Measurements from ENCODE around the gene POM121C.
"Not testable (repeated sequence)": the region's sequence is repeated elsewhere in the genome, so short reads cannot be mapped to it uniquely, and the experiment has no call there.

POM121C gene

DNA sequence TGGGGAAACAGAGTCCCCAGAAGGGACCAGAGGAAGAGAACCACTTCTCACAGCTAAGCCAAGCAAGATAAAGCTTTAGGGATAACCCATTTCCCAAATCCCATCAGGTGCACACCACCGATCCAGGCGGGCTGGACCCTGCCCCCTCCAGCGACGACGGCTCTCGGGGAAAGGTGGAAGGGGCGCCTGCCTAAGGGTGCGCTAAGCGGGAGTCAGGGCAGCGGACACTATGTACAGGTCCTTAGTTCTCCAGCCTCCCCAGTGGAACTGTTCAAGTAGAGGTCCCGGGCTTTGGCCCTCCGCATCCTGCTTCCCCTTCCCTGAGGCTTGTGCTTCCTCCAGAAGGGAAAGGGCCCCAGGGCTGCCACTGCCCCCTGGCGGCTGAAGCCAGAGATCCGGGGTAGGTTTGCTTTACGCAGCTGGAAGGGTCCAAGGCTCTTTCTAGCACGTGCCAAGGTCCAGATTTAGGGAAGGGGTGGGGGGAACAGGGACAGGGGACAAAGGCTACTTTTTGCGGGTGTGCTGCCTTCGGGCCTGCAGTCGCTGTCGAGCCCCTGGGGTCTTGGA, 67.7 kb downstream of the POM121C start:
- DNase-seq (ENCODE audit: low read depth); in situ Hi-C loops (cut with HindIII; ENCODE audit: low sequenced_read_pairs); H3K4me3 ChIP-seq (ENCODE audit: low read depth, low read length): not testable (repeated sequence)

GRCh38 chr7:75416787-75417186, 69.3 kb downstream of the POM121C start:
- H3K4me3 ChIP-seq (ENCODE audit: low read depth, low read length); in situ Hi-C loops (cut with HindIII; ENCODE audit: low sequenced_read_pairs); DNase-seq (ENCODE audit: low read depth): not testable (repeated sequence)

GRCh38 chr7:75415829-75416373, 70.2 kb downstream of the POM121C start:
- in situ Hi-C loops (cut with HindIII; ENCODE audit: low sequenced_read_pairs); DNase-seq (ENCODE audit: low read depth); H3K4me3 ChIP-seq (ENCODE audit: low read depth, low read length): not testable (repeated sequence)

GRCh38 chr7:75415428-75415817, 70.7 kb downstream of the POM121C start:
- DNase-seq (ENCODE audit: low read depth); H3K4me3 ChIP-seq (ENCODE audit: low read depth, low read length); in situ Hi-C loops (cut with HindIII; ENCODE audit: low sequenced_read_pairs): not testable (repeated sequence)

GRCh38 chr7:75414708-75415427, 71.2 kb downstream of the POM121C start:
- DNase-seq (ENCODE audit: low read depth); in situ Hi-C loops (cut with HindIII; ENCODE audit: low sequenced_read_pairs): not testable (repeated sequence)

DNA sequence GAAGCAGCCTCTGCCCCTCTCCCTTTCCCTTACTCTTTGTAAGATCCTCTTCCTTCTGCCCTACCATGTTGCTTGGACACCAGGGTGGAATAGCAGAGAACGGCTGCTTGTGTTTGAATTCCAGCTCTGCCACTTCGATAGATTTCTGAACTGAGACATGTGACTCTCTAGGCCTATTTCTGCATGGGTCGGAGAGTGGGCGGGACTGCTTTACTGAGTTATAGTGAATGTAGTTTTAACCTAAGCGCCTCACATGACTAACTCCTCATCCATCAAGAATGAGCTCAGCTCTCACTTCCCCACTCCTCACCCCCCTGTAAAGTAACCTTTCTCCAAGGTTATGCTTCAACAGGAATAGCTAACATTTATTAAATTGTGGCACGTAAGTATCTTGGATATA, 71.9 kb downstream of the POM121C start:
- H3K4me3 ChIP-seq (ENCODE audit: low read depth, low read length); in situ Hi-C loops (cut with HindIII; ENCODE audit: low sequenced_read_pairs); DNase-seq (ENCODE audit: low read depth): not testable (repeated sequence)

More at GRCh38 chr7:75414708-75415427, 71.2 kb downstream of the POM121C start:
- H3K4me3 ChIP-seq (ENCODE audit: low read depth, low read length): not testable (repeated sequence)

GRCh38 chr7:75410823-75411173, 75.3 kb downstream of the POM121C start:
- DNase-seq (ENCODE audit: low read depth); in situ Hi-C loops (cut with HindIII; ENCODE audit: low sequenced_read_pairs); H3K4me3 ChIP-seq (ENCODE audit: low read depth, low read length): not testable (repeated sequence)

DNA sequence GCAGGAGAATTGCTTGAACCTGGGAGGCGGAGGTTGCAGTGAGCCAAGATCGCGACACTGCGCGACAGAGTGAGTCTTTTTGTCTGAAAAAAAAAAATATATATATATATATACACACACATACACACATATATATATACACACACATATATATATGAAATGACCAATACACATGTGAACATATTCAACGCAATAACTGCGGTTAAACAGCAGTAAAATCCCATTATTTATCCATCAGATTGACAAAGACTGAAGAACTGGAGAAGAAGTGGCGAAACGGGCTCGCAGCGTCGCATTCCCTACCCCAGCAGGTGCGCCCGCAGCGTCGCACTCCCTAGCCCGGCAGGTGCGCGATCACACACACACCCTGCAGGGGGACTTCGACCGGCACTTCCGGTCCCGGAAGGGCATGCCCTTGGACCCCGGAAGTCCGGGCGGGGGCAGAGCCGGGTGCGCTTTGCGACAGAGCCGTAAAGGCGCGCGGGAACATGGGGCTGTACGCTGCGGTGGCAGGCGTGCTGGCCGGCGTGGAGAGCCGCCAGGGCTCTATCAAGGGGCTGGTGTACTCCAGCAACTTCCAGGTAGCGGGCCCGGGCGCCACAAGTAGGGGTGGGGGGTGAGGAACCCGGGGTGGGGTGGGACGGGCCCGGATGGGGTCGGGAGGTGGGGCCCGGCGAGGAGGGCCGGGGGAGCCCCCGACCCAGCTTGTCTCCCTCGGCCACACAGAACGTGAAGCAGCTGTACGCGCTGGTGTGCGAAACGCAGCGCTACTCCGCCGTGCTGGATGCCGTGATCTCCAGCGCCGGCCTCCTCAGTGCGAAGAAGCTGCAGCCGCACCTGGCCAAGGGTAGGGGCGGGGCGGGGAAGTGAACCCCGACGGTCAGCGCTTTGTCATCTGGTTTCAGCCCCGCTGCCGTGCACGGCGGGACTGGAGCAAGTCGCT, 75.9 kb downstream of the POM121C start:
- not testable (repeated sequence) for DNase-seq (ENCODE audit: low read depth)
- peak overlapping the region; percentile 28 for H3K4me3 ChIP-seq (ENCODE audit: low read depth, low read length)

GRCh38 chr7:75404663-75405062, 81.4 kb downstream of the POM121C start:
- H3K4me3 ChIP-seq (ENCODE audit: low read depth, low read length); in situ Hi-C loops (cut with HindIII; ENCODE audit: low sequenced_read_pairs); DNase-seq (ENCODE audit: low read depth): not testable (repeated sequence)

More for the DNA sequence above, 75.9 kb downstream of the POM121C start:
- in situ Hi-C loops (cut with HindIII; ENCODE audit: low sequenced_read_pairs): not testable (repeated sequence)

DNA sequence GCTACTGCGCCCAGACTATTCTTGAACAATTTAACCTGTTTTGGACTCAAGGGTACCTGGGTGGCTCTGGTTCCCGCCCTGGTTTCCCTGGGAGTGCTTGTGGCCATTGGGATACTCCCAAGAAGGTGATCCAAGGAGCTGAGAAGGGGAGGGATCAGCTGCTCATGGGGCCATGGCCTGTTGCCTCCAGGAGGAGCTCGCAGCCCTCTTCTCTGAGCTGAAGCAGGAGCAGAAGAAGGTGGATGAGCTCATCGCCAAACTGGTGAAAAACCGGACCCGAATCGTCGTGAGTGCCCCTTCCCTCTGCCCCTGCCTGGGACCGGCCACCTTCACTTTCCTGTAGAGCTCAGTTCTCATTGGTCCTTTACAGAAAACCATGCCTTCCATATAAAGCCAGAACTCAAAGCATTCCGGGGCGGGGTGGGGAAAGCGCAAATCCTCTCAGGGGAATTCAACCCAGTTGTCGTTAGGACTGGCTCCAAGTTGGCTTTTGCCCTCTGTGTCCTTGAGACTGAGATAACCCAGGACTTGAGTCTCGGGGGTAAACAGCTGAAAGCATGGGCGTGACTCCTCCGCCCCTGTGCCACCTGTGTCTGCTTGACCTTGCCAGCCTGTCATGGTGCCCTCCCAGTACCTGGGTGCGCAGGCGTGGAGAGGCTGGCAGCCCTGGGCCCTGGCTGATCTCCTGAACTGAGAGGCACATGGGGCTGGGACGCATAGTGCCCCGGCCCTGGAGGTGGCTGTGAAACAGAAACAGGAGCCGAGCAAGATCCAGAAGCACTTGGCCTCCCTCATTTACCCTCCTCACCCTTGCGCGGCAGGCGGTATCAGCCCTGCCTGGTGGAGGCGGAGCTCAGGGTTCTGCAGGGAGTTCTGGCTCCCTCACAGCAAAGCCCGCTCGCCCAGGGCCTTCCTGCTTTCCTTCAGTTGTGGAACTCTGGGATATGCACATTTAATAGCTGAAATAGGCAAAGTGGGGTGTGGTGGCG, 82.3 kb downstream of the POM121C start:
- H3K4me3 ChIP-seq (ENCODE audit: low read depth, low read length); in situ Hi-C loops (cut with HindIII; ENCODE audit: low sequenced_read_pairs); DNase-seq (ENCODE audit: low read depth): not testable (repeated sequence)

- in situ Hi-C loops (cut with HindIII; ENCODE audit: low sequenced_read_pairs); H3K4me3 ChIP-seq (ENCODE audit: low read depth, low read length); DNase-seq (ENCODE audit: low read depth): not testable (repeated sequence)
Measured at GRCh38 chr7:75400575-75400974, 85.5 kb downstream of the POM121C start.

GRCh38 chr7:75398771-75399700, 87.1 kb downstream of the POM121C start:
- in situ Hi-C loops (cut with HindIII; ENCODE audit: low sequenced_read_pairs); DNase-seq (ENCODE audit: low read depth); H3K4me3 ChIP-seq (ENCODE audit: low read depth, low read length): not testable (repeated sequence)

DNA sequence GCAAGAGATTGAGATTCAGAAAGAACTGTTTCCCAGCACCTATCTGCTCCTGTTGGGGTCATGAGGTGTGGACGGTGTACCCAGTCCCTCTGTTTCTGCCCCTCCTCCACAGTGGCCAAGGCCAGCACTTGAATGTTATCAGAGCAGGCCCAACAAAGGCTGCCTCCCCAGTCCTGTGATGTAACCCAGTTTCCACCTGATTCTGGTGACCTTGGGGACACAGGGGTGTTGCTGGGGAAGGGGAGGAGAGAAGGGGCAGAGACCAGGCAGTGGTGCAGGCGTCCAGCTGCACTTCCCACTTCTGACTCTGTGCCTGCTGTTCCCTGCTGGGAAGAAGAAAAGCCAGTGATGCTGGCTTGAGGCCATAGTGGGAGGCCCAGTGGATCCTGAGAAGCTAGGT, 88.2 kb downstream of the POM121C start:
- H3K4me3 ChIP-seq (ENCODE audit: low read depth, low read length); in situ Hi-C loops (cut with HindIII; ENCODE audit: low sequenced_read_pairs); DNase-seq (ENCODE audit: low read depth): not testable (repeated sequence)

DNA sequence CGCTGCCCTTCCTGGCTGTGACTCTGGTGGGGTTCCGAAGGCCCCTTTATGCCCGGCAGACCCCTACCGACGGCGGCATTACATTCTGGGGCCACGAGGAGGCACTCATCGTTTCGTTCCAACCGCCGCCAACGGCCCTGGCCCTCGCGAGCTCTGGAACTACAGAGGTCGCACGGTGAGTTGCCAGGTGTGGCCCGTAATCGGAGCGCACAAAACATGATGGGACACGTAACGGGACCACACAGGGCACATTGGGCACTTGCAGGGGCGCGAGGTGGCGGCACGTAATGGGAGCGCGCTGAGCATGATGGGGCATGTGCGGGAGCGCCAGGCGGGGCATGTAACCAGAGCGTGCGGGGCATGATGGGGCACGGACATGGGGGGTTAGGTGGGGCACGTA, 90.8 kb downstream of the POM121C start, which contains the start of gene TRIM73:
TRIM73 (plus strand) TSS at position 301 of the 400 bp plus-strand sequence. CDS start 3,305 bp downstream, outside the sequence.
- DNase-seq (ENCODE audit: low read depth); H3K4me3 ChIP-seq (ENCODE audit: low read depth, low read length); in situ Hi-C loops (cut with HindIII; ENCODE audit: low sequenced_read_pairs): not testable (repeated sequence)

DNA sequence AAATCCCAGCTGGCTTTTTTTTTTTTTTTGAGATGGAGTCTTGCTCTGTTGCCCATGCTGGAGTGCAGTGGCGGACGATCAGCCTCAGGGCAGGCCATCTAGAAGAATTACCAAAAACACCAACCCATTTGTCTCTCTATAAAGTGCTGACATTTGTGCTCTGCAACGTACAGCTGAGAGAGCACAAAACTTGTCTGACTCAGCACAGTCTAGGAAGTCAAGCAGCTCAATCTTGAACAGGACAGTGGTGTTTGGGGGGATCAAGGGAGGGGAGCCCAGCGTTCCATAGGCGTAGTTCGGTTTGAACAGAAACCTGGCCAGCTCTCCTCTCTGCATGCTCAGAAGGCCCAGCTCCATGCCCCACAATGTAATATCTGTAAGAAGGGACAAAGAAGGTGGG, 92.9 kb downstream of the POM121C start:
- DNase-seq (ENCODE audit: low read depth); in situ Hi-C loops (cut with HindIII; ENCODE audit: low sequenced_read_pairs); H3K4me3 ChIP-seq (ENCODE audit: low read depth, low read length): not testable (repeated sequence)

Data from astrocyte of the cerebellum (primary cell).